GM23248 (cell line): ENCODE data around the gene KRT12. TPM values are rescaled to one million over a fixed set of nuclear protein-coding genes. Genes with fewer than 3 reads are reported as not detected.
"Not testable (repeated sequence)": the region's sequence is repeated elsewhere in the genome, so short reads cannot be mapped to it uniquely, and the experiment has no call there.

ENCODE experiments used
- DNase-seq: peaks from one replicate; pipeline ENCODE4 v3.0.0-alpha.2; 2015
- H2AFZ ChIP-seq: fragments of 200-600 bp; sonication (generic); 2 replicates; pipeline ENCODE4 v1.6.1; 2016; ENCODE audit warnings: antibody characterized with exemption
- H3F3A ChIP-seq: fragments of 200-600 bp; sonication (generic); 2 replicates; pipeline ENCODE4 v1.6.1; 2016; ENCODE audit warnings: mild to moderate bottlenecking, antibody characterized with exemption, mixed run types; ENCODE audit not compliant: insufficient read depth
- H3K27ac ChIP-seq: fragments of 200-600 bp; sonication (generic); 2 replicates; pipeline ENCODE4 v1.5.1; 2016; ENCODE audit warnings: mild to moderate bottlenecking
- H3K27me3 ChIP-seq: fragments of 200-600 bp; sonication (generic); replicated peaks from 2 replicates; pipeline ENCODE4 v1.6.1; 2016; ENCODE audit warnings: mild to moderate bottlenecking; ENCODE audit not compliant: insufficient read depth
- H3K36me3 ChIP-seq: fragments of 200-600 bp; sonication (generic); 2 replicates; pipeline ENCODE4 v1.6.1; 2016; ENCODE audit warnings: low read depth, mild to moderate bottlenecking
- H3K4me1 ChIP-seq: fragments of 200-600 bp; sonication (generic); 2 replicates; pipeline ENCODE4 v1.6.1; 2016; ENCODE audit warnings: mild to moderate bottlenecking; ENCODE audit not compliant: insufficient read depth
- H3K4me2 ChIP-seq: fragments of 200-600 bp; sonication (generic); one replicate; pipeline ENCODE4 v1.6.1; 2016; ENCODE audit warnings: mild to moderate bottlenecking; ENCODE audit not compliant: unreplicated experiment
- H3K4me3 ChIP-seq: fragments of 200-600 bp; sonication (generic); 2 replicates; pipeline ENCODE4 v1.5.1; 2016; ENCODE audit warnings: mild to moderate bottlenecking
- H3K79me2 ChIP-seq: fragments of 200-600 bp; sonication (generic); 2 replicates; pipeline ENCODE4 v1.6.1; 2016; ENCODE audit warnings: mild to moderate bottlenecking; ENCODE audit not compliant: insufficient read depth
- H3K9ac ChIP-seq: fragments of 200-600 bp; sonication (generic); 2 replicates; pipeline ENCODE4 v1.6.1; 2016; ENCODE audit warnings: mild to moderate bottlenecking
- H3K9me2 ChIP-seq: fragments of 200-600 bp; sonication (generic); 2 replicates; pipeline ENCODE4 v1.6.1; 2016; ENCODE audit warnings: mixed run types, mild to moderate bottlenecking, moderate library complexity; ENCODE audit not compliant: insufficient read depth
- H3K9me3 ChIP-seq: fragments of 200-600 bp; sonication (generic); one replicate; pipeline ENCODE4 v1.6.1; 2017; ENCODE audit warnings: low read depth
- H4K20me1 ChIP-seq: fragments of 200-600 bp; sonication (generic); 2 replicates; pipeline ENCODE4 v1.6.0; 2016; ENCODE audit not compliant: insufficient read depth
- EZH2 ChIP-seq: fragments of 200-600 bp; sonication (generic); IDR thresholded peaks from 2 replicates; pipeline ENCODE4 v1.6.1; 2018; ENCODE audit warnings: antibody characterized with exemption, mild to moderate bottlenecking; ENCODE audit not compliant: insufficient read depth, poor library complexity, severe bottlenecking
- EZH2phosphoT487 ChIP-seq: fragments of 200-600 bp; sonication (generic); IDR thresholded peaks from 2 replicates; pipeline ENCODE4 v1.6.1; 2018; ENCODE audit warnings: antibody characterized with exemption, moderate library complexity, mild to moderate bottlenecking, low read depth; ENCODE audit not compliant: insufficient read depth
- WGBS, 2 experiments: methylation state at CpG; one replicate each; pipeline ENCODE4 v1.1.6; 2015 to 2017; ENCODE audit warnings: low lambda C conversion rate in 2 of 2, low coverage in 1 of 2; ENCODE audit errors: missing lambda C conversion rate in 2 of 2; 5-methylcytosine and 5-hydroxymethylcytosine counted together
- in situ Hi-C: fragments of 300-500 bp; cut with MboI; formaldehyde crosslinking; loops from 2 replicates; pipeline ENCODE4 v1.15.0; 2020
- polyA plus RNA-seq: library from polyadenylated mRNA; unstranded; fragments of >200 nt; fragmentation: Nextera tagmentation; extraction: Ambion mirVana; gene quantifications from 2 replicates; pipeline ENCODE4 v1.2.1, GENCODE V29; 2016
- total RNA-seq: library from RNA; depleted of rRNA; stranded (reverse); fragments of >200 nt; shearing (Covaris generic); gene quantifications from 2 replicates; pipeline ENCODE4 v1.2.3, GENCODE V29; 2014

The KRT12 gene
- total and polyA plus RNA-seq, 2 experiments from 2014 or later, result not detected

DNA sequence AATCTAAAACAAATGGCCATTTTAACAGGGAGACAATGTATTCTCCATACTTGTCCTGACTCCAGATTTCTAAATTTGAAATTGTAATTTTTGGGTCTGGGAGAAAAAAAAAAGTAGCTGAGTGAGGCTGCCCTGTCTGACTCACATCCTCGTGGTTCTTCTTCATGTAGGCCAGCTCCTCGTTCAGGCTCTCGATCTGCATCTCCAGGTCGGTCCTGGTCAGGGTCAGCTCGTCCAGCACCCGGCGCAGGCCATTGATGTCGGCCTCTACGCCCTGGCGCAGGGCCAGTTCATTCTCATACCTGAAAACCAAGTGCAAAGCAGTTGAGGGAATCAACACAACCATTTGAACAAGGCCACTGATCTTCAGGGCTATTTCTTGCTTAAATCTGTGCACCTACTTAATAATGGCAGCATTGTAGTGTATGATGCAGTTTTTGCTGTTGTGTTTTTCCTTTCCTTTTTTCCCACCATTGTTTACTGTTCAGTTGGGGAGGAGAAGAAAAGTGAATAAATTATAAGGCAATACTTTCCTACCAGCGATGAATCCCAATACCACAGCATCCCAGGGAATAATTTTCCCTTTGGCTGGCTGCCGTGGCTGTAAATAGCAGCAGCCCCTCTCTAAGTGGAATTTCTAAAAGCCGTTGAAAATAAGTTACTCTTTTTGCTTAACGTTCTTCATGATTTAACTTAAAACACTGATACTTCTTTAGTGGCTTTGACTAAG lies 2.2 kb downstream of the KRT12 start:
- Histone ChIP-seq H2AFZ (no peak overlapping the region), H3K9ac (no peak overlapping the region), H3K27me3 (no peaks in the 10 kb centered on the region), H4K20me1 (no peaks in the 10 kb centered on the region), H3K4me2 (no peak overlapping the region), H3F3A (no peaks in the 10 kb centered on the region), H3K79me2 (no peaks in the 10 kb centered on the region), H3K4me3 (no peak overlapping the region), H3K9me3 (no peaks in the 10 kb centered on the region), H3K9me2 (no peaks in the 10 kb centered on the region), H3K36me3 (no peaks in the 10 kb centered on the region), H3K4me1 (no peaks in the 10 kb centered on the region), H3K27ac (no peak overlapping the region)
- DNase-seq, result peak; percentile 17
- in situ Hi-C loops, result no loop called here
- no peak for TF ChIP-seq EZH2phosphoT487
- WGBS, 2 experiments, result 90 to 93% methylated on average over 14 of the region's 14 CpGs

DNA sequence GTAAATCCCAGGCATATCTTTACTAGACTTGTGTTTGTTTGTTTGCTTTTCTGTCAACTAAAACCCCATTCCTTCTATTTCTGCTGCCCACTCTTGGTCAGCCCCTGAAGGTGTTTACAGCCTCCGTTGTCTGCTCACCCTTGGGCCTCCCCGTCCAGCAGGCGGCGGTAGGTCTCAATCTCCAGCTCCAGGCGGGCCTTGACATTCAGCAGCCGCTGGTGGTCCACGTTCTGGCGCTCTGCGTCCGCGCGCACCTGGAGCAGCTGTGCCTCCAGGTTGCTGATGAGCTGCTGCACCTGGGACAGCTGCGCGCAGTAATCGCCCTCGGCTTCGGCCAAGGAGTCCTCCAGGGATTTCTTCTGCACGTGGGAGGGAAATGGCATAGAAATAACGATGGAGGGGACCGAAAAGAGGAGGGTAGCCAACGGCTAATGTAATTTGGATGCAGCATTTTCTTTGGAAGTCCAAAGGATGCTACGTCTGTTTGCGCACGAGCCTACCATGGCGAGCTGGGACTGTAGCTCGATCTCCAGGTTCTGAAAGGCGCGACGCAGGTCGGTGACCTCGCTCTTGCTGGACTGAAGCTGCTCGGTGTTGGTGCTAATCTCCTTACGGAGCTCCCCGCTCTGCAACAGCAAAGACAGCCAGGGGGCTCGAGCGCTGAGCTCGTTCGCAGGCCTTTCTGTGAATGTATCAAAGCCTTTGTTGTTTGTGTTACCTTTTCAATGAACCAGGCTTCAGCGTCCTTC lies 3.9 kb downstream of the KRT12 start:
- H3K27me3 ChIP-seq, result no peaks in the 10 kb centered on the region
- no peaks in the 10 kb centered on the region for H3K79me2 ChIP-seq
- DNase-seq, result no peak
- H3K9me3 ChIP-seq, result no peaks in the 10 kb centered on the region
- H4K20me1 ChIP-seq, result no peaks in the 10 kb centered on the region
- WGBS, 2 experiments, result 73 to 74% methylated on average over 31 to 39 of the region's 39 CpGs
- H3K9ac ChIP-seq, result no peak overlapping the region
- in situ Hi-C loops, result no loop called here
- no peaks in the 10 kb centered on the region for H3K9me2 ChIP-seq
- no peaks in the 10 kb centered on the region for H3K4me1 ChIP-seq
- no peaks in the 10 kb centered on the region for H3K36me3 ChIP-seq
- H2AFZ ChIP-seq, result no peak overlapping the region
- no peak overlapping the region for H3K27ac ChIP-seq
- no peak overlapping the region for H3K4me2 ChIP-seq
- H3K4me3 ChIP-seq, result no peak overlapping the region
- TF ChIP-seq EZH2phosphoT487 (no peak), EZH2 (no peak)
- H3F3A ChIP-seq, result no peaks in the 10 kb centered on the region

DNA sequence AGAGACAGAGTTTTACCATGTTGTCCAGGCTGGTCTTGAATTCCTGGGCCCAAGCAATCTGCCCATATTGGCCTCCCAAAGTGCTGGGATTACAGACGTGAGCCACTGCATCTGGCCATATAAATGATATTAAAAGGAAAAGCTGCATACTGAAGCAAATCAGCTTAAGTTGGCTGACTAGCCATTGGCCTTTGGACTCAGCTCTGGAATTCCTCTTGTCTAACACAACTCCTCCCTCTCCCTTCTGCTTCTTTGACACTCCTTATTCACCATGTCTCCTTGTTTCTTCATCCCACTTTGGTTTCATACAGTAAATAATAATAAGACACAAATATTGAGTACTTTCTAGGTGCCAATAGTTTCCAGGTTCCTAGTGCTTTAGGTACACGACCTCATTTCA lies 7.5 kb downstream of the KRT12 start:
- Histone ChIP-seq H3K9me3 (no peaks in the 10 kb centered on the region), H3K9me2 (no peaks in the 10 kb centered on the region), H3K4me3 (no peak overlapping the region), H3K27me3 (no peaks in the 10 kb centered on the region), H3K79me2 (no peaks in the 10 kb centered on the region), H3K4me2 (no peak overlapping the region), H4K20me1 (no peaks in the 10 kb centered on the region), H3K9ac (no peak overlapping the region), H3F3A (peaks cover 14% of the 10 kb centered on the region), H3K27ac (no peak overlapping the region), H2AFZ (no peak overlapping the region), H3K36me3 (no peaks in the 10 kb centered on the region), H3K4me1 (peaks cover 18% of the 10 kb centered on the region)
- TF ChIP-seq EZH2, result no peak
- TF ChIP-seq EZH2phosphoT487, result no peak
- 82 to 87% methylated on average over 2 of the region's 2 CpGs for WGBS, 2 experiments
- in situ Hi-C loops, result no loop called here
- DNase-seq, result no peak

DNA sequence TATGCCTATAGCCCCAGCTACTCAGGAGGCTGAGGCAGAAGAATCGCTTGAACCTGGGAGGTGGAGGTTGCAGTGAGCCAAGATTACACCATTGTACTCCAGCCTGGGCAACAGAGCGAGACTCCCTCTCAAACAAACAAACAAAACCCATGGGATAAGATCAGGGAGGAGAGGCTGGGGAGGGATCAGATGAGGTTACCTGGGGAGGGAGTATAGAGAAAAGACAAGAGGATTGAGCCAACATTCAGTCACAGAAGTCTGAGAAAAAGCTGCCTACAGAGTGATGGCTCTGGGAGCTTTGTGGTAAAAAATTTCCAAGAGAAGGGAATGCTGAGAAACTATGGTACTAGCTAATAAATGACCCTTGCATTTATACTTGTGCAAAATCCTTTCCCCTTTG lies 8.4 kb downstream of the KRT12 start:
- peaks cover 18% of the 10 kb centered on the region for H3F3A ChIP-seq
- H2AFZ ChIP-seq, H3K27ac ChIP-seq, H3K36me3 ChIP-seq, DNase-seq, H3K9ac ChIP-seq, H3K4me2 ChIP-seq, H3K79me2 ChIP-seq, in situ Hi-C loops, H4K20me1 ChIP-seq, H3K9me3 ChIP-seq, H3K27me3 ChIP-seq, H3K4me3 ChIP-seq, H3K9me2 ChIP-seq: not testable (repeated sequence)
- WGBS, 2 experiments, result 100% methylated on average over 2 of the region's 2 CpGs
- peaks cover 25% of the 10 kb centered on the region for H3K4me1 ChIP-seq
